OCI-LY7 (cell line): ENCODE measurements around the gene CCNL2.

Experiments used
- EZH2phosphoT487 ChIP-seq: fragments of 200-600 bp; sonication (generic); IDR thresholded peaks from 2 replicates; pipeline ENCODE4 v1.6.1; 2018; ENCODE audit warnings: low read depth, borderline replicate concordance, mild to moderate bottlenecking, mixed run types, antibody characterized with exemption, low read length, moderate library complexity, mixed read lengths
- TF ChIP-seq, protein P1 (sequence below): fragments of 200-600 bp; sonication (generic); conservative IDR thresholded peaks from 2 replicates; pipeline ENCODE4 v1.5.1; 2014; ENCODE audit warnings: mild to moderate bottlenecking, antibody characterized with exemption, low read length, moderate library complexity, mixed read lengths

DNA sequence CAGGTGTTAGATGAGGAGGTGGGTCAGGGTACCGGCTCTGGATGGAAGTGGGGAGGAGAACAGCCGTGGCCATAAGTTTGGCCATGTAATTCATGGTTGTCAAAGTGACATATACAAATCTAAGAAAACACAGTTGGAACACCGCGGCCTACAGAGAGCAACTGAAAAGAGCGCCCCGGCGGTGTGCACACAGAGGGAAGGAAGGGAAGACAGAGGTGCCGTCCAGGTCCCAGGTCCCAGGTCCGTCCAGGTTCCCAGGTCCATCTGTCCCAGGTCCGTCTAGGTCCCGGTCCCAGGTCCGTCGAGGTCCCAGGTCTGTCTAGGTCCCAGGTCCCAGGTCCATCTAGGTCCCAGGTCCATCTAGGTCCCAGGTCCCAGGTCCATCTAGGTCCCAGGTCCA, 12.5 kb upstream of the CCNL2 start:
- TF ChIP-seq, protein P1, sequence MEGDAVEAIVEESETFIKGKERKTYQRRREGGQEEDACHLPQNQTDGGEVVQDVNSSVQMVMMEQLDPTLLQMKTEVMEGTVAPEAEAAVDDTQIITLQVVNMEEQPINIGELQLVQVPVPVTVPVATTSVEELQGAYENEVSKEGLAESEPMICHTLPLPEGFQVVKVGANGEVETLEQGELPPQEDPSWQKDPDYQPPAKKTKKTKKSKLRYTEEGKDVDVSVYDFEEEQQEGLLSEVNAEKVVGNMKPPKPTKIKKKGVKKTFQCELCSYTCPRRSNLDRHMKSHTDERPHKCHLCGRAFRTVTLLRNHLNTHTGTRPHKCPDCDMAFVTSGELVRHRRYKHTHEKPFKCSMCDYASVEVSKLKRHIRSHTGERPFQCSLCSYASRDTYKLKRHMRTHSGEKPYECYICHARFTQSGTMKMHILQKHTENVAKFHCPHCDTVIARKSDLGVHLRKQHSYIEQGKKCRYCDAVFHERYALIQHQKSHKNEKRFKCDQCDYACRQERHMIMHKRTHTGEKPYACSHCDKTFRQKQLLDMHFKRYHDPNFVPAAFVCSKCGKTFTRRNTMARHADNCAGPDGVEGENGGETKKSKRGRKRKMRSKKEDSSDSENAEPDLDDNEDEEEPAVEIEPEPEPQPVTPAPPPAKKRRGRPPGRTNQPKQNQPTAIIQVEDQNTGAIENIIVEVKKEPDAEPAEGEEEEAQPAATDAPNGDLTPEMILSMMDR: no peak
- TF ChIP-seq EZH2phosphoT487: no peak
